ENCODE measurements around the gene RLIM. TPM values are rescaled to one million over a fixed set of nuclear protein-coding genes. Genes with fewer than 3 reads are reported as not detected.

Gene RLIM
- total RNA-seq, 4 donors from 2014 or later: 20.8 to 31.3 (median 25.2) TPM

- 75% methylated on average over 1 of the region's 1 CpG for WGBS
- TF ChIP-seq EP300 (IDR thresholded peaks at IDR 0.05) (no peak), POLR2A (IDR thresholded peaks at IDR 0.05) (no peak), CTCF (IDR thresholded peaks at IDR 0.05) (no peak), POLR2AphosphoS5 (IDR thresholded peaks at IDR 0.05) (no peak)
- no peaks in the 10 kb centered on the region for H3K27me3 ChIP-seq
- no peaks in the 10 kb centered on the region for H3K9me3 ChIP-seq
- no peaks in the 10 kb centered on the region for H3K36me3 ChIP-seq
- no peaks in the 10 kb centered on the region for H3K4me1 ChIP-seq
- no peak for DNase-seq (ENCODE audit: low spot score in 2 of 2)
- no peak overlapping the region for H3K4me3 ChIP-seq
- no peak overlapping the region for H3K27ac ChIP-seq
Observed at GRCh38 chrX:74545880-74546523, 68.4 kb downstream of the RLIM start.

GRCh38 chrX:74540635-74541249 lies 73.7 kb downstream of the RLIM start:
- TF ChIP-seq CTCF (IDR thresholded peaks at IDR 0.05): no peak
- TF ChIP-seq POLR2A (IDR thresholded peaks at IDR 0.05): no peak
- no peak for TF ChIP-seq EP300 (IDR thresholded peaks at IDR 0.05)
- Histone ChIP-seq H3K27me3 (no peaks in the 10 kb centered on the region), H3K9me3 (no peaks in the 10 kb centered on the region), H3K4me3 (no peak overlapping the region), H3K36me3 (no peaks in the 10 kb centered on the region), H3K27ac (no peak overlapping the region), H3K4me1 (peaks cover 5% of the 10 kb centered on the region)
- 30% methylated on average over 2 of the region's 2 CpGs for WGBS
- no peak for DNase-seq (ENCODE audit: low spot score in 2 of 2)

- Histone ChIP-seq H3K36me3 (no peaks in the 10 kb centered on the region), H3K4me1 (peaks cover 7% of the 10 kb centered on the region), H3K9me3 (no peaks in the 10 kb centered on the region), H3K27ac (peak overlapping the region; percentile 71), H3K27me3 (no peaks in the 10 kb centered on the region), H3K4me3 (peak overlapping the region; percentile 51)
- DNase-seq (ENCODE audit: low spot score in 2 of 2): no peak
- TF ChIP-seq CTCF (IDR thresholded peaks at IDR 0.05) (no peak), POLR2AphosphoS5 (IDR thresholded peaks at IDR 0.05) (no peak), POLR2A (IDR thresholded peaks at IDR 0.05) (no peak), EP300 (IDR thresholded peaks at IDR 0.05) (no peak)
- 62% methylated on average over 19 of the region's 26 CpGs for WGBS
Observed at GRCh38 chrX:74536832-74537371, 77.5 kb downstream of the RLIM start.

GRCh38 chrX:74536152-74536831 lies 78.1 kb downstream of the RLIM start:
- Histone ChIP-seq H3K4me1 (peaks cover 7% of the 10 kb centered on the region), H3K9me3 (no peaks in the 10 kb centered on the region), H3K36me3 (no peaks in the 10 kb centered on the region), H3K4me3 (peak overlapping the region; percentile 51), H3K27me3 (no peaks in the 10 kb centered on the region), H3K27ac (peak overlapping the region; percentile 71)
- DNase-seq (ENCODE audit: low spot score in 2 of 2): peak; percentile 84 to 90
- 32% methylated on average over 19 of the region's 48 CpGs for WGBS
- TF ChIP-seq POLR2A (IDR thresholded peaks at IDR 0.05): no peak
- no peak for TF ChIP-seq EP300 (IDR thresholded peaks at IDR 0.05)
- peak in 1 of 2 donors; percentile 35 for TF ChIP-seq CTCF (IDR thresholded peaks at IDR 0.05)
- TF ChIP-seq POLR2AphosphoS5 (IDR thresholded peaks at IDR 0.05): no peak
